IPS DF 19.7 (cell line): ENCODE data around the gene ZNF845.
A peak's percentile ranks its signal among the peaks of the same experiment; 100 is the strongest.
"Not testable (repeated sequence)": the region's sequence is repeated elsewhere in the genome, so short reads cannot be mapped to it uniquely, and the experiment has no call there.

Source experiments
- DNase-seq: peaks from one replicate; pipeline ENCODE4 v3.0.0-alpha.2; 2013; ENCODE audit warnings: low read depth, low spot score

The ZNF845 gene

DNA sequence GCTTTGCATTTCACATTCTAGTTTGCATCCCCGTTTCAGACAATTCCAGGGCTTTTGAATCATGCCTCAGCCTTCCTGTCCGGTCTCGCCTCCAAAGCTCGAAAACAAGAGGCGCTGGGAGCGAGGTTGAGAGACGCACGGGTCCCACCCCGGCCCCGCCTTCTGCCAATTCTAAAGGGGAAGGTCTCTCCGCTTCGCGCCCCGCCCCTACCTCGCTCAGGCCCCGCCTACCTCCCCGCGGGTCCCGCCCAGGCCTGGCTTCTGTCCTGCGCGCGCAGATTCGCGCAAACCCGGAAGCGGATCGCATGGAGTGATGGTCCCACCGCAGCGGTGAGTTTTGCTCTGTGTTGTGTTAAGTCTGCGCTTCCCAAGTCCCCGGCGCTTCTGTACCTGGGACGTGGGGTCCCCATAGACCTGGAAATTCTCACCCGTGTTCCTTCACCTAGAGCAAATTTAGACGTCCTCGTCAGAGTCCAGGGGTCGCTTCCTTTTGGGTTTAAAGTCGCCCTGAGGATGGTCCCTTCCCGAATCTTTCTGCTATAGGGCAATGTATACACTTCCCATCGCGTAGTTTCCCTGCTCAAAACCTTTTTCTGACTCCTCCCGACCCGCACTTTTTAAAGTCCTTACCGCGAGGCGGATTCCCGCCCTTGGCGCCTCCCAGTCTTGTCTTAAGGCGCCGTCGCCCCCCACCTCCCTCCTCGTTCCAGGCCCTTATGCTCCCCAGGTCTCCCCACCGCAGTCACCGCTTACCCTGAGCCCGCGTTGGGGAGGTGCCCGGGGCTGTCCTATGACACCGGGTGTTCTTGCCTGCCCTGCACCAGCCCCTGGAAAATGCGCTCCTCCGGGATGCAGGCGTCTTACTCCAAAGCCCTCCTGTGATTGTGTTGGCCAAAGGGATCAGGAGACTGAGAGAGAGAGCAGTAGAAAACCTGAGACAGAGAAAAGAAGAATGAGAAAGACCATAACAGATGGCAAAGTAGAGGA lies at the start of gene ZNF845:
TSS of gene ZNF845 (plus strand) at position 287 of the 987 bp plus-strand sequence. CDS start 7,559 bp downstream, outside the sequence.
- DNase-seq = peak; percentile 45

DNA sequence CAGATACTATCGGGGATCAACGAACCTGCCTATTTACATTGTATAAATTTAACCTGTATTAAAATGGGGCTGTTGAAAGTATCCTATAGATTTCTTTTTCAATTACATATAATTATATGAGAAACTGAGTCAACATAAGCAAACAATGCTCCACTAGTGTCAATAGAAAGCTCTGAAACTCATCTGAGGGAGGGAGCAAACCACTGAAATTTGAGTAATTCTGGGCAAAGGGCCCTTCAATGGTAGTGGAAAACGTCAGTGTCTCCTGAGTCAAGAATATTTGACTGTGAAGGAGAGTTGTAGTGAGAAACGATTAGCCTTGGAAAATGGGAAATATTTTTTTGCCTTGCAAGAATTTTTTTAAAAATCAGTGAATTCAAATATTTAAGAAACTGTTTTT lies 48.5 kb upstream of the ZNF845 start:
- no peak for DNase-seq

DNA sequence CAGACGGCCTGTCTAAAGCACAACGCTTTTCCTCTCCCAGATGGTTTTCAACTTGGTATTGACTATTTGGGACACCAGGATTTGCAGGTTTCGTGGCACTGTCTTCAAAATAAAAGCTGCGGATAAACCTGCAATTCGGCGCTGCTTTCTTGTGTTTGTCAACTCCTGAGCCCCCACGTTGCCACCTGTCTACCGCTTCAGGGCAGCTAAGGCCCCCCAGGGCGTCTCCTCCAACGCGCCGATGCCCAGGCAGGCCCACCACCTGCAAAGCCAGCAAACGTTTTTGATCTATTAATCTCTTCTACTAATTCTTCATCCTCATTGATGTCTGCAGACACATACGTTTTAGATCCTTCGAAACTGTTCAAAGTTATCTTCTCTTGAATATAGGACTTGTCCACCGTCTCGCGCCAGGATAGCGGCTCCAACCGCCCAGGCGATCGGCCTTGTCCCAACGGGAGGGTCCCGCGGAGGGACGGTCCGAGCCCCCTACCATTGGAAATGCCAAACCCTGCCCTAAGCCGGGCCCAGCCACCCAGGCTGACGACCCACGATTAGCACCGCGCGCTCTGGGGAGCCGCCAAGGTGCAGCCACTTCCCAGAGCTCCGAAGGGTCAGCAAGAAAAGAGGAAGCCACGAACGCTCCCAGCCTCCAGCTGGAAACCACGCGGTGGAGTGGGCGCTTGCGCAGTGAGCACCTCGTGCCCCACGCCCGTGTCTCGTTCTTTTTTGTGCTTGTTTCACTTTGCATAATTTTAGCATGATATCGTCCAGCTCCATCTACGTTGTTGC lies 42.6 kb upstream of the ZNF845 start:
- no peak for DNase-seq

DNA sequence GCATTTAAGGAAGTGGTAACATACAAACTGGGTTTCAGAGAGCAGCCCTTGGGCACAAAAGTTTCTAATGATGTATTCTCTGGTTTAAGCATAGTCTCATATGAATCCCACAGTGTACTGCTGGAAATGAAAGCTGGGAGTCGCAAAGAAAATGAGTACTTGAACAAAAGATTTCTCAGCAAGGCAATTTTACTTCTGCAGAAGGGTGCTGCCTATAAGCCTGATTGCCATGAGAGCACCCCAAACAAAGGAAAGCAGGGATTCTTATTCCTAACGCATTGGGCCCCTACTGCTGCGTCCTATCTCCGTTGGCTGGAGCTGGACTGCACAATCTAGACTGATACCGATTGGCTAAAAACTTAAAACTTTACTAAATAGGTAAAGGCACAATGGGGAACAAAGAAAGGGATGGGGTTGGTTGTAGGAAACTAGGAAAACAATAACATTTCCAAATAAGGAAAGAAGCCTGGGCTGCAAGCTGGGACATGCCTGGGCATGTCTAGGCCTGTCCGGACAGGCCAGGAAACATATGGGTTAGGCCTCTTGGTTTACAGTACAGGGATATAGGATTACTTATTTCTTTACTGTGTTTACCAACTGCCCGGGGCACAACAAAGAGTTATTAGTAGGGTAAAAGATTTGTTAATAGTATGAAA lies 38.6 kb upstream of the ZNF845 start:
- DNase-seq = no peak

DNA sequence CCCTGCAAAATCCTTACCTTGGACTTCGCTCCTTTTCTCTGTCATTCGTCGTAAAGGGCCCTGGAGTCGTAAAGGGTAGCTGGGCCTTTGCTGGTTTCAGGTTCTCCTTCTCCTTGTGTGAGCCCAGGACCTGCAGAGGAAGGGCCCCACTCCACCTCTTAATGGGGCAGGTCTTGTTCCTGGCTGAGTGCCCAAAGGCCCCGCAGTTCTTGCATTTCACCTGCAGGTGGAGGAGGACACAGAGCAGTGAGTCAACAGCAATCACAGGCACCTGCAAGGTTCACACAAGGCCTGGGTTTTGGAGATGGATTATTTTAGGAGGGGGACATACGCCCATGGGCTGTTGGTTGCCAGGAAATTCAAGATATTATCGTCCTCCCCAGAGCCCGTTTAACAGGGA lies 32.2 kb upstream of the ZNF845 start:
- DNase-seq = not testable (repeated sequence)

DNA sequence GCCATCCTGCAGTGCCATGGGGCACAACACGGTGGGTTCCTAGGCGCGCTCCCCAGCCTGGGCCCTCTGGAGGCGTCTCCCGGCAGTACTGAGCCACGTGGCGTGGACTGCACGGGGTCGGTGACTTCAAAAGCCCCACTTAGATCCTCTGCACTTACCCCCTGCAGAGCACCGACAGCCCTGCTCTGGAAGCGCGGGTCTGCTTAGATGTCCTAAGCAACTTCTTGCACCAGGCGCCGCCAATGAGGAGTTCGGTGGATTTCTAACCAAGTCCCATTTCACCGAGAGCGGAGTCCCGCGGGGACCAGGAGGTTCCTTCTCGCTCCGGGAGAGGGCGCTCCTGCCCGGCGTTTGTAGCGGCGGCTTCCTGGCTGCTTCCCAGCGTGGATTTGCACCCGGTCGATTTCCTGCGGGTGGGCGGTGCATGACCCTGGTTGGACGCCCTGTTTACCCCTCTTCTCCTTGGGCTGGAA lies 25.2 kb upstream of the ZNF845 start:
- DNase-seq = peak; percentile 69

DNA sequence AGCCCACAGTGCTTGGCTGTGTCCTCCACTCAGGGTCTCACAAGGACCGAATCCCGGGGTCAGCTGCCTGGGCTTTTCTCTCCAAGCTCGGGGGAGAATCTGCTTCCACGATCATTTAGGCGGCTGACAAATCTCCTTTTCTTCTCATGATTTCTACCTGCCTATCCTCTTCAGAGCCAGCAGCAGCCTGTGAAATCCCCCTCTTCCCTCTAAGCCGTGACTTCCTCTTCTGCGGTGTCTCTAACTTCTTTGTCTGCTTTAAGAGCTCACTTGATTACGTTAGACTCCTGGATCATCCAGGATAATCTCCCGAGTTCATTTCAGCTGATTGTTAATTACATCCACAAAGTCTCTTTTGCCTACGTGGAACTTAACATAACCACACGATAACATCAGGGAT lies 22.5 kb upstream of the ZNF845 start:
- DNase-seq = no peak

DNA sequence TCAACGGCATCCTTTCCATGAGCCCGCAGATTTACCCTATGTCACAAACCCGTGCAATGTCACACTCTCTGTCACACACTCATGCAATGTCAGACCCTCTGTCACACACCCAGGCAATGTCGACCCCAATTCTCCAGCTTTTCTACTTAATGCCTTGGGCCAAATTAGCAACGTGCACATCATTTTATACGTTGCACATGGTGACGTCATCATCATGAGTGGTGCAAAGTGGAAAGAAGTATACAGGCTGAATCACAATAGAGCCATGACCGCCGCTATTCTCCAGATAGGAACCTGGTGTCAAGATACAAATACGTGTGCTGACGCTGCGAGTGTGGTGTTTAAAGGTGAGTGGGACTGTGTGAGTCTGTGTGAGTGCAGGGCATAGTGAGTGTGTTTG lies 21.7 kb upstream of the ZNF845 start:
- DNase-seq = no peak

DNA sequence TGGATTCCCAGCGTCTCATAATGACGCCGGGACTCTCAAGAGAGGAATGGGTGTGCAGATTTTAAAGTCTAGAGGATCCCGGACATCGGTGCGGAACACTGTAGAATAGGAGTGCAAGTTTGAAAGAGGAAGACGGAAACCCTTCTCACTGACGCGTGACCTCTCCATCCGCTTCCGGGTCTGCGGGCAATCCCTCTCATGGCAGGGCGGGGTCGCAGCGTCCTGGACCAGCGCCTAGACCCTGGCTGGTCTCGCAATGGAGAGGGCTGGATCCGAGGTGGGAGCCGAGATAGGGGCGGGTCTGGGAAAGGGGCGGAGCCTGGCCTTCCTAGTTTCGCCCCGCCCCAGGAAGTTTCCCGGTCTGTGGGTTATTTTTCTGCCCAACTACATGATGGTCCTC lies 4.6 kb upstream of the ZNF845 start:
- no peak for DNase-seq

DNA sequence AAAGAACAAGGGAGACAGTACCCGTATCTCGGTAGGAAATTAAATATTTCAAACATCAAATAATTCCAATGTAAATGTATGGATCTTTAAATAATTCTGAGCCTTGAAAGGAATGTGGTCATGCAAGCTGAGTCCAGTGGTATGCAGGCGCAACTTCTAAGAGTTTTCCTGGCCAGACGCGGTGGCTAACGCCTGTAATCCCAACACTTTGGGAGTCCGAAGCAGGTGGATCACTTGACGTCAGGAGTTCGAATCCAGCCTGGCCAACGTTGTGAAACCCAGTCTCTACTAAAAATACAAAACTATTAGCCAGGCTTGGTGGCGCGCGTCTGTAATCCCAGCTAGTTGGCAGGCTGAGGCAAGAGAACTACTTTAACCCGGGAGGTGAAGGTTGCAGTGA lies 1.1 kb upstream of the ZNF845 start:
- DNase-seq = no peak

DNA sequence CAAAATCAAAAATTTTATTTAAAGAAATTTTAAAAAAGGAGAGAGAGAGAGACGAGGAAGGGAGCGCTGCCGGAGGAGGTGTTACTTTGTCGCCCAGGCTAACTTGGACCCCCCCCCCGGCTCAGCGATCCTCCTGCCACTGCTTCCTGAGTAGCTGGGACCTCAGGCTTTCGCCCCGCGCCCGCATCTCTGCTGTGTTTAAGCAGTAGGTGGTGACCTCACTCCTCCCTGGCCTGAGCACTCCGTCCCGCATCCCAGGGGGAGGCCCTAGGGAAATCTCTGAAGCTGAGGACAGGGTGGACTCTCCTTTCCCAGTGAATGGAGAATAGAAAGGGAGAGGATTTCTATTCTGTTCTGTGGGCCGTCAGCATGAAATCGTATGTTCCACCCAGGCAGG lies 485 bp upstream of the ZNF845 start:
- peak; percentile 25 for DNase-seq

DNA sequence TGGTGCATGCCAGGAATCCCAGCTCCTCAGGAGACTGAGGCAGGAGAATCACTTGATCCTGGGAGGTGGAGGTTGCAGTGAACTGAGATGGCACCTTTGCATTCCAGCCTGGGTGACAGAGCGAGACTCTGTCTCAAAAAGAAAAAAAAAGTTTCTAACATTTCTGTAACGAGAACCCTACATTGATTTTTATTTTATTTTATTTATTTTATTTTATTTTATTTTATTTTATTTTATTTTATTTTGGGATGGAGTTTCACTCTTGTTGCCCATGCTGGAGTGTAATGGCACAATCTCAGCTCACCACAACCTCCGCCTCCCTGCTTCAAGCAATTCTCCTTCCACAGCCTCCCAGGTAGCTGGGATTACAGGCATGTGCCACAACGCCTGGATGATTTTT lies 10.9 kb downstream of the ZNF845 start:
- DNase-seq = not testable (repeated sequence)

DNA sequence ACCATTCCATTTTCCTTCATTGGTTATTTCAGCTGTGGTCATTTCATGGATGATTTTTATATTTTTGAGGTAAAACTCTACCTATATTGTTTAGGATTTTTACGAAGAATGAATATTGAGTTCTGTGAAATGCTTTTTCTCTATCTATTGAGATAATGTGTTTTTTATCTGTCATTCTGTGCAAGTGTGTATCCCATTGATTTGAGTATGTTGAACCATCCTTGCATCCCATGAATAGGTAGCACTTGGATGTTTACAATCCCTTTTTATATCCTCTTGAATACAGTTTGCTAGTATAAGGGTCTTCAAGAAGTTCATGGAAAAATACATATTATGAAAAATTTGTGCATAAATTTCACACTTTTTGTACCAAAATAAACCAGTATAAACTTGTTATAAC lies 22.2 kb downstream of the ZNF845 start:
- DNase-seq = no peak

DNA sequence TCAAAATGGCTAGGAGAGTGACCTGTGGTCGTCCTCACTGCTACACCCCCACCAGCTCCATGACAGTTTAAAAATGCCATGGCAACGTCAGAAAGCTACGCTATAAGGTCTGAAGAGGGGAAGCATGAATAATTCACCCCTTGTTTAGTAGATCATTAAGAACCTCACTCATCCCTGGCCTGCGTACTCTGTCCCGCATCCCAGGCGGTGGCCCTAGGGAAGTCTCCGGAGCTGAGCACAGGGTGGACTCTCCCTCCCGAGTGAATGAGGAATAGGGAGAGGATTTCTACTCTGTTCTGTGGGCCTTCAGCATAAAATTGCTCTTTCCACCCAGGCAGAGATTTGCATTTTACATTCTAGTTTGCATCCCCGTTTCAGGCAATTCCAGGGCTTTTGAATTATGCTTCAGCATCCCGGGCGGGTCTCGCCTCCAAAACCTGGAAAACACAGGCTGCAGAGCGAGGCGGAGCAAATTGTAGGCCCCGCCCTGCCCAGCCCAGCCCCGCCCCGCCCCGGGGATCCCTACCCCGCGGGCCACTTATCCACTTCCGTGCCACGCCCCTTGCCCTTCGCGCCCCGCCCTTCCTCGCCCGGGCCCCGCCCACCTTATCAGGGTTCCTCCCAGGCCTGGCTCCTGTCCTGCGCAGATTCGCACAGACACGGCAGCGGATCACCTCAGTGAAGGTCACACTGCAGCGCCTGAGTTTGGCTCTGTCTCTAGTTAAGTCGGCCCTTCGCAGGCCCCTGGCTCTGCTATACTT lies 24.5 kb downstream of the ZNF845 start:
- DNase-seq = no peak

DNA sequence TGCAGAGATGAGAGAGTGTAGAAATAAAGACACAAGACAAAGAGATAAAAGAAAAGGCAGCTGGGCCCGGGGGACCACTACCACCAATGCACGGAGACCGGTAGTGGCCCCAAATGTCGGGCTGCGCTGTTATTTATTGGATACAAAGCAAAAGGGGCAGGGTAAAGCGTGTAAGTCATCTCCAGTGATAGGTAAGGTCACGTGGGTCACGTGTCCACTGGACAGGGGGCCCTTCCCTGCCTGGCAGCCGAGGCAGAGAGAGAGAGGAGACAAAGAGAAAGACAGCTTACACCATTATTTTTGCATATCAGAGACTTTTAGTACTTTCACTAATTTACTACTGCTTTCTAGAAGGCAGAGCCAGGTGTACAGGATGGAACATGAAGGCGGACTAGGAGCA lies 26.5 kb downstream of the ZNF845 start:
- DNase-seq = not testable (repeated sequence)

DNA sequence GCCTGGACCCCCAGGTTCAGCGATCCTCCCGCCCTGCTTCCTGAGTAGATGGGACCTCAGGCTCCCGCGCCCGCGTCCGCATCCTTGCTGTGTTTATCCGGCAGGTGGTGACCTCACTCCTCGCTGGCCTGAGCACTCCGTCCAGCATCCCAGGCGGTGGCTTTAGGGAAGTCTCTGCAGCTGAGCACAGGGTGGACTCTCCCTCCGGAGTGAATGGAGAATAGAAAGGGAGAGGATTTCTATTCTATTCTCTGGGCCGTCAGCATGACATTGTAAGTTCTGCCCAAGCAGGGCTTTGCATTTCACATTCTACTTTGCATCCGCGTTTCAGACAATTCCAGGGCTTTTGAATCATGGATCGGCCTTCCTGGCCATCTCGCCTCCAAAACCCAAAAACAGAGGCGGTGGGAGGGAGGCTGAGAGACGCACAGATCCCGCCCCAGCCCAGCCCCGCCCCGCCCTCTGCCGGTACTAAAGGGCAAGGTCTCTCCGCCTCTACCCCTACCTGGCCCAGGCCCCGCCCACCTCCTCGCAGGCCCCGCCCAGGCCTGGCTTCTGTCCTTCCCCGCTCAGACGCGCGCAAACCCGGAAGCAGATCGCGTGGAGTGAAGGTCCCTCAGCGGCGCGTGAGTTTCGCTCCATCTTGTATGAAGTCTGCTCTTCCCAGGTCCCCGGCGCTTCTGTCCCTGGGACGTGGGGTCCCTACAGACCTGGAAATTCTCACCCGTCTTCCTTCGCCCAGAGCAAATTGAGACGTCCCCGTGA lies 31.8 kb downstream of the ZNF845 start, which contains the start of gene ZNF525:
TSS of gene ZNF525 (plus strand) at position 572 of the 765 bp plus-strand sequence. CDS start 6,577 bp downstream, outside the sequence.
- peak; percentile 68 for DNase-seq

DNA sequence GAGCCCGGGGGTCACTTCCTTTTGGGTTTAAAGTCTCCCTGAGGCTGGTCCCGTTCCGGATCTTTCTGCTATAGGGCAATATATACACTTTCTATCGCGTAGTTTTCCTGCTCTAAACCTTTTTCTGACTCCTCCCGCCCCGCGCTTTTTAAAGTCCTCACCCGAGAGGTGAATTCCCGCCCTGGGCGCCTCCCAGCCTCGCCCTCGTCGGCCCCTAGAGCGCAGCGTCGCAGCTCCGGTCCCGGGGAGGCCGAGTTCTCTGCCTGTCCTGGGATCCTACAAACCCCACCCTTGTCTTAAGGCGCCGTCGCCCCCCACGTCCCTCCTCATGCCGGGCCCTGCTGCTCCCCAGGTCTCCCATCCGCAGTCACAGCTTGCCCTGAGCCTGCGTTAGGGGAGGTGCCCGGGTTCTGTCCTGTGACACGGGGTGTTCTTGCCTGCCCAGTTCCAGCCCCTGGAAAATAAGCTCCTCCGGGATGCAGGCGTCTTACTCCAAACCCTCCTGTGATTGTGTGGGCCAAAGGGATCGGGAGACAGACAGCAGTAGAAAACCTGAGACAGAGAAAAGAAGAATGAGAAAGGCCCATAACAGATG lies 32.4 kb downstream of the ZNF845 start:
- DNase-seq = no peak

DNA sequence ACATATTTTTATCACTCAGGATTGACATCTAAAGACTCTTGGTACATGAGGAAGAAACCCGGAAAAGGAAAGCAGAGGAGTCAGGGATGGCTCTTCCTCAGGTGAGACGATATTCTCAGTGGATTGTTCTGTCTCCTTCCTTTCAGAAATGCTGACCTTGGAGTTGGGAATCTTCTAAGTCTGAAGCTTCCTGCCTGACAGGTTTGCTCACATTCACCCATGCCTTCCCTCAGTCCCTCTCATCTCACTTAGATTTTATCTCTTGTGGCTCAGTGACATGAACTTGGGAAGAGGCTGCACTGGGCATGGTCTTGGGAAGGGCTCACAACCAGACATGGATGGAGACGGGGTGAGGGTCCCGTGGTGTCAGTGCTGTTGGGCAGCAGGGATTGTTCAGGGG lies 38.6 kb downstream of the ZNF845 start:
- no peak for DNase-seq

DNA sequence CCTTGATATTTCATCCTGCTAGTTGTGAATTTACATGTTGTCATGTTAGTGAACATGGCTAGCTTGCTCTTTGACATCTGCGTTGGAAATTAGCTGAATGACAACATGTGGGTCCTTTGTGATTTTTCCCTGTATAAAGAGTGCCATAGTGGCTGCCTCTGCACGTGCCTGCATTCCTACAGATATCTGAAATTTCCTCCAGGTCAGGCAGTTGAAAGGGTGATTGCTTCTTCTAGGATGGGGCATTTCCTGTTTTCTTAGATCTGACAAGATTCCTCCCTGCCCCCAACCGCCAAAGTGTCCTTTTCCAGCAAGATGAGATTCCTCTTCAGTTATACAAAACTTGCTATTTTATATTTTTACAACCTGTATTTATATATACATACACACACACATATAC lies 40.7 kb downstream of the ZNF845 start:
- DNase-seq = no peak

DNA sequence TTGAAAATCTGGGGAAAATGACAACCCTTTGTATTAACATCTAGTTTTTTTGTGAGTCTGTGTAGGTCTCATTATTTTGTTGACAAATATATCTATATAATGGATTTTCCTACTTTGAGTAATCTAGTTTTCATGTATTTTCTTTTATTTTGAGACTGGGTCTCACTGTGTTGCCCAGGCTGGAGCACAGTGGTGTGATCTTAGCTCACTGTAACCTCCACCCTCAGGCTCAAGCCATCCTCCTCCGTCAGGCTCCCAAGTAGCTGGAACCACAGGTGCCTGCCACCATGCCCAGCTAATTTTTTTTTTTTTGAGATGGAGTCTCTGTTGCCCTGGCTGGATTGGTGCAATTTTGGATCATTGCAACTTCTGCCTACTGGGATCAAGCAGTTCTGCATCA lies 41.2 kb downstream of the ZNF845 start:
- no peak for DNase-seq
